Measurements from ENCODE around the gene RALA.
"Not testable (repeated sequence)": the region's sequence is repeated elsewhere in the genome, so short reads cannot be mapped to it uniquely, and the experiment has no call there.

The RALA gene

DNA sequence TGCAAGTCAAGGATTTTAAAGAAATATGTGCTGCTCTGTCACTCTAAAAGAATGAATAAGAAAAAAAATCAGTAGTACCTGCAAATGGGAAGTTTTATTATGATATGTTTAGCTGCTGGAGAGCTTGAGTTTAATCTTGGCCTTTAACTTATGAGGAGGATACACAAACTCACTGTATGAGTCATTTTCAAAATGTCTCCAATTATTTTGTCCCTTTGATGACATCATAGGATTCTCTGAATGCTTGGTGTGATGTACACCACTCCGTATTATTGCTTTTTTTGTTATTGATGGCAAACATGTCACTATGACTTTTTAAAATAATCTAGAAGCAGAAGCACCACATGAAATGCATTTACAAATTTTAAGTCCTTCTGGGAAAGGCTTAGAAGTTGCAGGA, 125.8 kb downstream of the RALA start:
- H4K20me1 ChIP-seq (ENCODE audit: low read depth, low read length) = no peaks in the 10 kb centered on the region
- H3F3A ChIP-seq (ENCODE audit: insufficient read depth) = no peaks in the 10 kb centered on the region
- H3K9me2 ChIP-seq (replicated peaks; ENCODE audit: insufficient read depth, low read length) = no peaks in the 10 kb centered on the region
- H2AFZ ChIP-seq (ENCODE audit: low read depth, low read length, severe bottlenecking) = no peak overlapping the region
- H3K4me3 ChIP-seq (ENCODE audit: insufficient read depth, low read length, poor library complexity, severe bottlenecking) = no peak overlapping the region
- H3K27ac ChIP-seq (ENCODE audit: low read depth, low read length) = no peak overlapping the region
- H3K9ac ChIP-seq (ENCODE audit: low read length) = no peak overlapping the region
- TF ChIP-seq CTCF (IDR thresholded peaks at IDR 0.05; ENCODE audit: insufficient read depth, low read length, poor library complexity, severe bottlenecking) = no peak
- TF ChIP-seq EZH2phosphoT487 (conservative IDR thresholded peaks at IDR 0.05; ENCODE audit: low read length) = no peak
- no peaks in the 10 kb centered on the region for H3K36me3 ChIP-seq (ENCODE audit: low read length)
- H3K4me2 ChIP-seq (ENCODE audit: low read depth, low read length, poor library complexity, severe bottlenecking) = no peak overlapping the region
- no peaks in the 10 kb centered on the region for H3K9me3 ChIP-seq (ENCODE audit: insufficient read depth, low read length)
- H3K27me3 ChIP-seq (ENCODE audit: low read length) = no peaks in the 10 kb centered on the region
- H3K79me2 ChIP-seq (ENCODE audit: insufficient read depth, low read length) = no peaks in the 10 kb centered on the region

- Histone ChIP-seq H3K27me3 (ENCODE audit: low read length) (no peaks in the 10 kb centered on the region), H3K36me3 (ENCODE audit: low read length) (no peaks in the 10 kb centered on the region), H4K20me1 (ENCODE audit: low read depth, low read length) (no peaks in the 10 kb centered on the region), H3K9me2 (replicated peaks; ENCODE audit: insufficient read depth, low read length) (no peaks in the 10 kb centered on the region), H3K4me3 (ENCODE audit: insufficient read depth, low read length, poor library complexity, severe bottlenecking) (no peak overlapping the region), H3K9ac (ENCODE audit: low read length) (no peak overlapping the region), H3F3A (ENCODE audit: insufficient read depth) (no peaks in the 10 kb centered on the region), H3K9me3 (ENCODE audit: insufficient read depth, low read length) (no peaks in the 10 kb centered on the region), H3K79me2 (ENCODE audit: insufficient read depth, low read length) (no peaks in the 10 kb centered on the region), H3K27ac (ENCODE audit: low read depth, low read length) (no peak overlapping the region), H3K4me2 (ENCODE audit: low read depth, low read length, poor library complexity, severe bottlenecking) (no peak overlapping the region), H2AFZ (ENCODE audit: low read depth, low read length, severe bottlenecking) (no peak overlapping the region)
- TF ChIP-seq CTCF (IDR thresholded peaks at IDR 0.05; ENCODE audit: insufficient read depth, low read length, poor library complexity, severe bottlenecking) = no peak
- TF ChIP-seq EZH2phosphoT487 (conservative IDR thresholded peaks at IDR 0.05; ENCODE audit: low read length) = no peak
These were observed 126.3 kb downstream of the RALA start for GRCh38 chr7:39749717-39750116.

DNA sequence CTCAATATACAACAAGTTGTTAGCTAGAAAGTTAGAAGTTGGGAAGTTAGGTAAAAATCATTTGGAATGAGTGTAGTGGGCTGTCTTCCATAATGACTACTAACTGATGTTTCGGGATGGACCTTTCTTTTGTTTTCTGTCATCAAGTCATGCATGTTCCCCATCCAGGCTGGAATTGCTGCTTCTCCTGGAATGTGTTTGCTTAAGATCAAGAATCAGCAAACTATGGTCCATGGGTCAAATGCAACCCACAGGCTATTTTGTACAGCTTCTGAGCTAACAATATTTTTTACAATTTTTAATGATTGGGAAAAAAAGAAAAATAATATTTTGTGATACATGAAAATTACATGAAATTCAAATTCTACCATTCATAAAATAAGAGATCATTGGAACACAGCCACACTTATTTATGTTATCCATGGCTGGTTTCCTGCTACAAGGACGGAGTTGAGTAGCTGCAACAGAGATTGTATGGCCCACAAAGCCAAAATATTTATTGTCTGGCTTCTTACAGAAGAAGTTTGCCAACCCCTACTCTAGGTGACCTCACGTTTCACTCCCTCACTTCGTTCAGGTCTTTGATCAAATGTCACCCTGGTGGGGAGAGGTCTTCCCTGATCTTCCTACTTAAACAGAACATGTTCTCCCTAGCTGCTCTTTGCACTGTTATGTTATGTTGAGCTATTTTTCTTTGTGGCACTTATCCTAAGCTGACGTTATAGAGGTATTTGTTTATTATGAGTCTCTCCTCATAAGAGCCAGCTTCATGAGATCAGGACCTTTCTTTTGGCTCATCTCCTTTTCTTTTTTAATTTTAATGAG, 127.1 kb downstream of the RALA start:
- Histone ChIP-seq H3K27ac (ENCODE audit: low read depth, low read length) (no peak overlapping the region), H3K79me2 (ENCODE audit: insufficient read depth, low read length) (no peaks in the 10 kb centered on the region)

GRCh38 chr7:39753237-39753636, 129.9 kb downstream of the RALA start:
- H3K36me3 ChIP-seq (ENCODE audit: low read length); H3K4me3 ChIP-seq (ENCODE audit: insufficient read depth, low read length, poor library complexity, severe bottlenecking); H3K9me3 ChIP-seq (ENCODE audit: insufficient read depth, low read length); H3K27ac ChIP-seq (ENCODE audit: low read depth, low read length); H3K9ac ChIP-seq (ENCODE audit: low read length); H3K4me2 ChIP-seq (ENCODE audit: low read depth, low read length, poor library complexity, severe bottlenecking); H2AFZ ChIP-seq (ENCODE audit: low read depth, low read length, severe bottlenecking); H3K9me2 ChIP-seq (replicated peaks; ENCODE audit: insufficient read depth, low read length); H3K79me2 ChIP-seq (ENCODE audit: insufficient read depth, low read length); H4K20me1 ChIP-seq (ENCODE audit: low read depth, low read length); H3F3A ChIP-seq (ENCODE audit: insufficient read depth); H3K27me3 ChIP-seq (ENCODE audit: low read length): not testable (repeated sequence)

More for the DNA sequence above, 127.1 kb downstream of the RALA start:
- no peak overlapping the region for H3K4me3 ChIP-seq (ENCODE audit: insufficient read depth, low read length, poor library complexity, severe bottlenecking)
- no peaks in the 10 kb centered on the region for H3F3A ChIP-seq (ENCODE audit: insufficient read depth)
- H3K4me2 ChIP-seq (ENCODE audit: low read depth, low read length, poor library complexity, severe bottlenecking) = no peak overlapping the region
- H4K20me1 ChIP-seq (ENCODE audit: low read depth, low read length) = no peaks in the 10 kb centered on the region
- H3K36me3 ChIP-seq (ENCODE audit: low read length) = no peaks in the 10 kb centered on the region
- H3K9me3 ChIP-seq (ENCODE audit: insufficient read depth, low read length) = no peaks in the 10 kb centered on the region
- no peak overlapping the region for H2AFZ ChIP-seq (ENCODE audit: low read depth, low read length, severe bottlenecking)
- H3K9ac ChIP-seq (ENCODE audit: low read length) = no peak overlapping the region
- H3K27me3 ChIP-seq (ENCODE audit: low read length) = no peaks in the 10 kb centered on the region
- TF ChIP-seq CTCF (IDR thresholded peaks at IDR 0.05; ENCODE audit: insufficient read depth, low read length, poor library complexity, severe bottlenecking) (no peak), EZH2phosphoT487 (conservative IDR thresholded peaks at IDR 0.05; ENCODE audit: low read length) (no peak)
- H3K9me2 ChIP-seq (replicated peaks; ENCODE audit: insufficient read depth, low read length) = no peaks in the 10 kb centered on the region

Measured in SU-DHL-6 (cell line).